ENCODE results near the gene PTPRN2. TPM values are rescaled to one million over a fixed set of nuclear protein-coding genes. Genes with fewer than 3 reads are reported as not detected.

Gene PTPRN2
- total RNA-seq, 1 experiment from 2014 or later, result 0.11 TPM

GRCh38 chr7:157552295-157552993 is 1035.2 kb downstream of the PTPRN2 start:
- H3K9me3 ChIP-seq (ENCODE audit: low read depth, low read length, poor library complexity, severe bottlenecking), result no peaks in the 10 kb centered on the region
- ChIA-PET CTCF (no interaction called here), POLR2A (ENCODE audit: low non-redundant PET) (no interaction called here)
- no peaks in the 10 kb centered on the region for H3K27me3 ChIP-seq (replicated peaks; ENCODE audit: insufficient read depth, low read depth, low read length, poor library complexity)
- H3K36me3 ChIP-seq (ENCODE audit: insufficient read depth, low read length, poor library complexity, severe bottlenecking), result no peaks in the 10 kb centered on the region
- no peak overlapping the region for H3K27ac ChIP-seq (ENCODE audit: low read depth, low read length, poor library complexity, severe bottlenecking)
- no peak for DNase-seq (ENCODE audit: low spot score)
- intact Hi-C loops (cut with micrococcal nuclease; ENCODE audit: unreplicated experiment), result no loop called here
- H3K4me3 ChIP-seq (ENCODE audit: low read depth, low read length, poor library complexity, severe bottlenecking), result no peak overlapping the region
- no TSS peak for BruUV-seq (replicated peaks)
- no peak for TF ChIP-seq EZH2 (IDR thresholded peaks at IDR 0.05; ENCODE audit: borderline replicate concordance, low read depth, low read length, poor library complexity, severe bottlenecking)
- TF ChIP-seq CTCF (conservative IDR thresholded peaks at IDR 0.05; ENCODE audit: low read depth, low read length), result no peak
- H3K4me1 ChIP-seq (ENCODE audit: insufficient read depth, low read length, poor library complexity, severe bottlenecking), result no peaks in the 10 kb centered on the region

- no peak for TF ChIP-seq EZH2 (IDR thresholded peaks at IDR 0.05; ENCODE audit: borderline replicate concordance, low read depth, low read length, poor library complexity, severe bottlenecking)
- TF ChIP-seq CTCF (conservative IDR thresholded peaks at IDR 0.05; ENCODE audit: low read depth, low read length), result no peak
- Histone ChIP-seq H3K4me3 (ENCODE audit: low read depth, low read length, poor library complexity, severe bottlenecking) (no peak overlapping the region), H3K9me3 (ENCODE audit: low read depth, low read length, poor library complexity, severe bottlenecking) (no peaks in the 10 kb centered on the region)
Observed at GRCh38 chr7:157551325-157552070, 1036.1 kb downstream of the PTPRN2 start.

DNA sequence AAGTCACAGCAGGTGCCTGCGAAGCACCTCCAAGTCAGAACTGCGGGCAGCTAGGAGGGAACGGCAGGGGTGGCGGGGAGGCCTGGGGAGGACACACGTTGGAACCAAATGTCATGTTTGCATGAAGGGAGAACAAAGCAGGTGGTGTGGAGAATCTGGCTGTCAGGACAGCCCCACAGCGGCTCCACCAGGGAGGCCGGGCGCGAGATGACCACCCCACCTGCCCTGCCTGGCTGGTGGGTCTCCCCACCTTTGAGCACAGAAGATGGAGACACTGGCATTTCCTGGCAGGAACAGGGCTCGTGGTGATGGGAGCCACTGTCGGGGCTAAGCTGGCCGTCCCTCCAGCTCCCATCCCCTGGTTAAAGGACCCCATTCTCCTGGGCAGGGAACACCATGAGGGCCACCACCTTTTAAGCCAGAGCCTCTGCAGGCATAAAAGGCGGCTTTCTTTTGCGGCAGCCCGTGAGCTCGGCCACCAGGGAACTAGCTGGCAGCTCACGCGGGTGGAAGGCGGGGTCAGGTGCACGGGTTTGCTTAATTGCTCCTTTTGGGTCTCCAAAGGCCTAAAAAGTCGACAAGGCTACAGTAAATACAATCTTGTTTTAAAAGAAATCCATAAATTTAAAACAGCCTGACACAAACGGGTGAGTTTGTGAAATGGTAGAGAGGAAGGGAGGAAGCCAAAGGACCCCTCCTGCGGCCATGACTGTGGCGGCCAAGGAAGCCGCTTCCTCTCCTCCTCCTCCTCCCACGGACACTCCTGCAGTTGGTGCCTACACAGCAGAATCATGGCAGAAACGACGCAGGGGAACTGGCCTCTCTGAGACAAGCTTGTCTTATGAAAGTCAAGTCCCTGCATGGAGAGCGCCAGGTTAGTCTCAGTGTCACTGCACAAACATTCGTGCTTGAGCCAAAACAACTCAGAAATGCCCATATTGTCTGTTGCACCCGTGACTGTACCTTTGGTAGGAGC is 1037.0 kb downstream of the PTPRN2 start:
- H3K36me3 ChIP-seq (ENCODE audit: insufficient read depth, low read length, poor library complexity, severe bottlenecking), result no peaks in the 10 kb centered on the region
- ChIA-PET CTCF (interaction anchor here (0.7 kb wide), 1 partner anchor 12 kb away, joined by 4 read pairs; no protein-coding TSS in a partner anchor), POLR2A (ENCODE audit: low non-redundant PET) (no interaction called here)
- H3K27ac ChIP-seq (ENCODE audit: low read depth, low read length, poor library complexity, severe bottlenecking), result no peak overlapping the region
- no peaks in the 10 kb centered on the region for H3K9me3 ChIP-seq (ENCODE audit: low read depth, low read length, poor library complexity, severe bottlenecking)
- TF ChIP-seq CTCF (conservative IDR thresholded peaks at IDR 0.05; ENCODE audit: low read depth, low read length) (no peak), EZH2 (IDR thresholded peaks at IDR 0.05; ENCODE audit: borderline replicate concordance, low read depth, low read length, poor library complexity, severe bottlenecking) (no peak)
- intact Hi-C loops (cut with micrococcal nuclease; ENCODE audit: unreplicated experiment), result no loop called here
- H3K27me3 ChIP-seq (replicated peaks; ENCODE audit: insufficient read depth, low read depth, low read length, poor library complexity), result no peaks in the 10 kb centered on the region
- BruUV-seq (replicated peaks), result no TSS peak
- no peak overlapping the region for H3K4me3 ChIP-seq (ENCODE audit: low read depth, low read length, poor library complexity, severe bottlenecking)
- no peak for DNase-seq (ENCODE audit: low spot score)
- no peaks in the 10 kb centered on the region for H3K4me1 ChIP-seq (ENCODE audit: insufficient read depth, low read length, poor library complexity, severe bottlenecking)

More at GRCh38 chr7:157551325-157552070, 1036.1 kb downstream of the PTPRN2 start:
- ChIA-PET CTCF (interaction anchor here (0.7 kb wide), 1 partner anchor 13 kb away, joined by 4 read pairs; no protein-coding TSS in a partner anchor), POLR2A (ENCODE audit: low non-redundant PET) (no interaction called here)
- intact Hi-C loops (cut with micrococcal nuclease; ENCODE audit: unreplicated experiment), result no loop called here
- no TSS peak for BruUV-seq (replicated peaks)
- Histone ChIP-seq H3K27ac (ENCODE audit: low read depth, low read length, poor library complexity, severe bottlenecking) (no peak overlapping the region), H3K36me3 (ENCODE audit: insufficient read depth, low read length, poor library complexity, severe bottlenecking) (no peaks in the 10 kb centered on the region), H3K4me1 (ENCODE audit: insufficient read depth, low read length, poor library complexity, severe bottlenecking) (no peaks in the 10 kb centered on the region), H3K27me3 (replicated peaks; ENCODE audit: insufficient read depth, low read depth, low read length, poor library complexity) (no peaks in the 10 kb centered on the region)
- DNase-seq (ENCODE audit: low spot score), result no peak

All from A673 (cell line).